NK-92 (cell line): ENCODE data around the gene PRR35.

ENCODE experiments used
- DNase-seq: peaks from one replicate; lab custom pipeline; 2025; ENCODE audit not compliant: unreplicated experiment; lab: John Stamatoyannopoulos, UW

PRR35 gene

GRCh38 chr16:527015-527903 is 32.9 kb upstream of the PRR35 start, which contains the start of gene CAPN15:
Gene CAPN15, plus strand, starts transcription at chr16:527712. Its CDS starts 19,127 bp downstream, at chr16:546839.
- no peak for DNase-seq

- DNase-seq = no peak
Observed at GRCh38 chr16:528111-529011, 31.8 kb upstream of the PRR35 start.

GRCh38 chr16:529012-529575 is 31.1 kb upstream of the PRR35 start:
- DNase-seq = no peak

GRCh38 chr16:530111-530817 is 29.9 kb upstream of the PRR35 start:
- no peak for DNase-seq

- no peak for DNase-seq
Observed at GRCh38 chr16:531494-532125, 28.6 kb upstream of the PRR35 start.

- DNase-seq = no peak
Observed at GRCh38 chr16:533391-534123, 26.6 kb upstream of the PRR35 start.

GRCh38 chr16:534135-534534 is 26.1 kb upstream of the PRR35 start:
- DNase-seq = no peak

GRCh38 chr16:534856-535445 is 25.2 kb upstream of the PRR35 start:
- no peak for DNase-seq

GRCh38 chr16:535446-536405 is 24.5 kb upstream of the PRR35 start:
- DNase-seq = no peak

- no peak for DNase-seq
Observed at GRCh38 chr16:536746-537145, 23.4 kb upstream of the PRR35 start.

- no peak for DNase-seq
Observed at GRCh38 chr16:537415-538335, 22.5 kb upstream of the PRR35 start.

GRCh38 chr16:539901-540530 is 20.2 kb upstream of the PRR35 start:
- DNase-seq = no peak

GRCh38 chr16:540645-541340 is 19.4 kb upstream of the PRR35 start:
- no peak for DNase-seq

- no peak for DNase-seq
Observed at GRCh38 chr16:543301-544164, 16.7 kb upstream of the PRR35 start.

- DNase-seq = no peak
Observed at GRCh38 chr16:544517-544916, 15.7 kb upstream of the PRR35 start.
